ENCODE measurements around the gene FGFR1OP2.

Gene FGFR1OP2

DNA sequence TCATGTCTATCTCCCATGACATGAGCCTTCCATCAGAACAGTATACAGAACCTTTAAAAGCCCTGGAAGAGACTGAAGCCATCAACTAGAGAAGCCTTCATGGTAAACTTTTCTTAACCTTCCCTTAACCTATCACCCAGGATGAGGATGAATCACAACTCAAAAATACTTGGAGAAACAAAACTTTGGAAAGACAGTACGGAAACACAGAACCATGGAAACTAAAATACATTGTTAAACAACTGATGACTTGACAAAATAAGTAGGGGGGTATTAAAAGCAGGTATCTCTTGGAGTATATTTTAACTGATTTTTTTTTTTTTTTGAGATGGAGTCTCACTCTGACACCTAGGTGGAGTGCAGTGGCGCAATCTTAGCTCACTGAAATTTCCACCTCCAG lies 67.2 kb downstream of the FGFR1OP2 start:
- TF ChIP-seq, protein P1, sequence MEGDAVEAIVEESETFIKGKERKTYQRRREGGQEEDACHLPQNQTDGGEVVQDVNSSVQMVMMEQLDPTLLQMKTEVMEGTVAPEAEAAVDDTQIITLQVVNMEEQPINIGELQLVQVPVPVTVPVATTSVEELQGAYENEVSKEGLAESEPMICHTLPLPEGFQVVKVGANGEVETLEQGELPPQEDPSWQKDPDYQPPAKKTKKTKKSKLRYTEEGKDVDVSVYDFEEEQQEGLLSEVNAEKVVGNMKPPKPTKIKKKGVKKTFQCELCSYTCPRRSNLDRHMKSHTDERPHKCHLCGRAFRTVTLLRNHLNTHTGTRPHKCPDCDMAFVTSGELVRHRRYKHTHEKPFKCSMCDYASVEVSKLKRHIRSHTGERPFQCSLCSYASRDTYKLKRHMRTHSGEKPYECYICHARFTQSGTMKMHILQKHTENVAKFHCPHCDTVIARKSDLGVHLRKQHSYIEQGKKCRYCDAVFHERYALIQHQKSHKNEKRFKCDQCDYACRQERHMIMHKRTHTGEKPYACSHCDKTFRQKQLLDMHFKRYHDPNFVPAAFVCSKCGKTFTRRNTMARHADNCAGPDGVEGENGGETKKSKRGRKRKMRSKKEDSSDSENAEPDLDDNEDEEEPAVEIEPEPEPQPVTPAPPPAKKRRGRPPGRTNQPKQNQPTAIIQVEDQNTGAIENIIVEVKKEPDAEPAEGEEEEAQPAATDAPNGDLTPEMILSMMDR (IDR thresholded peaks at IDR 0.05; ENCODE audit: low read depth, low read length, missing control alignments): no peak
- no peak overlapping the region for H3K4me3 ChIP-seq (ENCODE audit: low read depth, low read length)
- in situ Hi-C loops (cut with HindIII; ENCODE audit: low sequenced_read_pairs): no loop called here
- no peak for DNase-seq (ENCODE audit: low read depth)

DNA sequence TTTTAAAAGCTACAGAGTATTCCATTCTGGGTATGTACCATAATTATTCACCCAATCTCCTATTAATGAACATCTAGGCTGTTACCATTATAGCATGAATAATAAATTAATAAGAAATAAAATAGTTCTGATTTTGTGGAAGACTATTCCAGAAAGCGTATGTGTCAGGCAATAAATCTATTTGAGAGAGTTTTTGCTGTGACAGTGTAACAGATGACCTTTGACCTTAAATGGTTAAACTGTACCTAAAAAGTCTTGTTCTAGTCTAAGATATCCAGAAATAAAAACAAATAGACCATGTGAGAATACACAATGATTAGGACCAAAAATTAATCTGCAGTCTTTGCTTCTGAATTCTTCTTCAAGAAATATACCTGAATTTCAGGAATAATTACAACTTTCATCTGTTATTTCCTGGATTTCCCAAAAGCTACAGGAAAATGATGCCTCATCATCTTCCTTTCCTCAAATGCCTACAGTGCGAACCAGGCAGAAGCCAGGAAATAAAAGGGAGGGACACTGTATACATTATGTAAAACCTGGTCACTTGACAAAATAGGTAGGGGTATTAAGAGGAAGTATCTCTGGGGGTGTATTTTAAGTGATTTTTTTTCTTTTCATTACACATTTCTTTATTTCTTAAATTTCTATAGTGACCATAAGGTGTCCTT lies 68.7 kb downstream of the FGFR1OP2 start:
- TF ChIP-seq, protein P1 (IDR thresholded peaks at IDR 0.05; ENCODE audit: low read depth, low read length, missing control alignments): no peak
- in situ Hi-C loops (cut with HindIII; ENCODE audit: low sequenced_read_pairs): no loop called here
- DNase-seq (ENCODE audit: low read depth): no peak
- no peak overlapping the region for H3K4me3 ChIP-seq (ENCODE audit: low read depth, low read length)

DNA sequence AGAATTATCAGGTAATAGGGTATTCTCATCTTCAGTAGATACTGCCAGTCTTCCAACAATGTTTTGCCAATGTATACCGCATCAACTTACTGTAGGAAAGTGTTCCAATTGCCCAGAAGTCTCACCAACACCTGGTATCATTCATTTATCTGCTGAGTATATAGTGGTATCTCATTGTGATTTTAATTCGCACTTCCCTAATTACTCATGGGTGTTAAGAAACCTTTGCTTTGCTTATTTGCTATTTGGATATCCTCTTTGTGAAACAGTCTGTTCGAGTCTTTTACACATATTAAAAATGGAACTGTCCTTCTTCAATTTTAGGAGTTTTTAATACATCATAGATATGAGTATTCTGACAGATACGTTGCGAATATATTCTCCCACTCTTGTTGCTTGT lies 69.8 kb downstream of the FGFR1OP2 start:
- no peak overlapping the region for H3K4me3 ChIP-seq (ENCODE audit: low read depth, low read length)
- TF ChIP-seq, protein P1 (IDR thresholded peaks at IDR 0.05; ENCODE audit: low read depth, low read length, missing control alignments): no peak
- DNase-seq (ENCODE audit: low read depth): no peak
- in situ Hi-C loops (cut with HindIII; ENCODE audit: low sequenced_read_pairs): no loop called here

DNA sequence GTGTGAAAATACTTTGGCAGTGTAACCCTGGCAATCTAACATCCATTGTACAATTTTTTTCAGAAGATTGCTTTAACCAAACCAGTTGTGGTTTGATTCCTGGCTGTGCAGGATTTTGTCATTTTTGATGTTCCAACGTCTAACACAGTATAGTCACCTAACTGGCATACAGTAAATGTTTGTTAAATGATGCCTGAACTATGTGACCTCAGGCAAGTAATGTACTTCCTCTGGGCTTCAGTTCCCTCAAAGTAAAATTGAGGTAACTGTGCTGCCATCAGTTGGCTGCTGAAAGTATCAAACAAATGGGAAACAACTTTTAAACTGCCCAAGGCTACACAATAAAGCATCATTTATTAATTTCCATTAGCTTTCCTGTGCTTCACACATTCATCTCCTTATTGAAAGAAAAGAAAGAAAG lies 71.6 kb downstream of the FGFR1OP2 start:
- TF ChIP-seq, protein P1 (IDR thresholded peaks at IDR 0.05; ENCODE audit: low read depth, low read length, missing control alignments): no peak
- no peak overlapping the region for H3K4me3 ChIP-seq (ENCODE audit: low read depth, low read length)
- no peak for DNase-seq (ENCODE audit: low read depth)
- in situ Hi-C loops (cut with HindIII; ENCODE audit: low sequenced_read_pairs): no loop called here

DNA sequence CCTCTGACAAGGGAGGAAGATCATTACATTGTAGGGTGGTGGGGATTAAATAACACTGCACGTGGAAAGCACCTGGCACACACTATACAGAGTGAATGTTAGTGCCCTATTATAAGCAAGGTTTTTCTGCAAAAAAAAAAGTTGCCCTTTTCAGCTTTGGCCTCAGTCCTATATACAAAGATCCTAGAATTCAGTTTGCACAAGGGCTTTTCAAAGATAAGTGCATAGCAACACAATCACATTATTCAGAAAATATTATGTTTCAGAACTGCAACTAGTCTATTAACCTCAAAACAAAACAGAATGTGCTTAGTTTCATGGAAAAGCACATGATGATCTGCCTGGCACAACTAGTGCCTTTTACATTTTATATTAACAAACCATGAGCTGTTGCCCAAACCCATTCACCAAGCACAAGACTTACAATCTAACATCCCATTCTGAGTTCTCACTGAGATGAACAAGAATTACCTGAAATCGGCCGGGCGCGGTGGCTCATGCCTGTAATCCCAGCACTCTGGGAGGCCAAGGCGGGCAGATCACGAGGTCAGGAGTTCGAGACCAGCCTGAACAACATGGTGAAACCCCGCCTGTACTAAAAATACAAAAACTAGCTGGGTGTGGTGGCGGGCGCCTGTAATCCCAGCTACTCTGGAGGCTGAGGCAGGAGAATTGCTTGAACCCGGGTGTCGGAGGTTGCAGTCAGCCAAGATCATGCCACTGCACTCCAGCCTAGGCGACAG lies 74.1 kb downstream of the FGFR1OP2 start:
- in situ Hi-C loops (cut with HindIII; ENCODE audit: low sequenced_read_pairs): no loop called here

DNA sequence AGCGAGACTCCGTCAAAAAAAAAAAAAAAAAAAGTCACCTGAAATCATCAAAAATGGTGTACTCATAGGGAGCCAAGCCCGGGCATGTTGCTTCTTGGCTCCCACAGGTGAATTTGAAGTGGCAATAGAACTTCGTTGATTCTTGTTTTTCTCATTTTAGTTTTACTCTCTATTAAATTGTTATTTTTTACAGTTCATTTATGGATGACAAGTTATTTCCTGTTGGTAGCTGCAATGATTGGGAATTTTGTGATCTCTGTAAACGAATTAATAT lies 74.6 kb downstream of the FGFR1OP2 start:
- H3K4me3 ChIP-seq (ENCODE audit: low read depth, low read length): peak overlapping the region; percentile 69
- in situ Hi-C loops (cut with HindIII; ENCODE audit: low sequenced_read_pairs): no loop called here
- DNase-seq (ENCODE audit: low read depth): no peak
- TF ChIP-seq, protein P1 (IDR thresholded peaks at IDR 0.05; ENCODE audit: low read depth, low read length, missing control alignments): no peak

More for the DNA sequence above, 74.1 kb downstream of the FGFR1OP2 start:
- TF ChIP-seq, protein P1 (IDR thresholded peaks at IDR 0.05; ENCODE audit: low read depth, low read length, missing control alignments): no peak
- no peak overlapping the region for H3K4me3 ChIP-seq (ENCODE audit: low read depth, low read length)
- no peak for DNase-seq (ENCODE audit: low read depth)
